ENCODE data around the gene SPDYE6. TPM values are rescaled to one million over a fixed set of nuclear protein-coding genes. Genes with fewer than 3 reads are reported as not detected.
"Not testable (repeated sequence)": the region's sequence is repeated elsewhere in the genome, so short reads cannot be mapped to it uniquely, and the experiment has no call there.

The SPDYE6 gene
- total and polyA plus RNA-seq, 7 donors = 0.05 to 0.08 (median 0.08) TPM; not detected in 4

DNA sequence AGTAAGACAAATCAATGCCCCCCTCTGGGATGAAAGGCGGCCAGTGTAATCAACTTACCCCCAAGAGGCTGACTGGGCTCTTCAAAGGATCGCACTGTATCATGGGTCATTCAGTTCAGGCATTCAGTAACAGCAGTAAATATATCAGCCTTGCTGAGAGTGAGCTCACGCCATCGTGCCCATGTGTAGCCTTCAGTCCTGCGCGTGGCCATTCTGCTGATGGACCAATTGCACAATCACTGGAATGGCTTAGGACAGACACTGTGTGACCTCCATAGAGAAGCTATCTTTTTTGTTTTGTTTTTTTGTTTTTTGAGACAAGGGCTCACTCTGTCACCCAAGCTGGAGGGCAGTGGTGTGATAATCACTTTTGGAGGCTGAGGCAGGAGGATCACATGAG, 30.8 kb upstream of the SPDYE6 start:
- Histone ChIP-seq H3K9me3 (no peaks in the 10 kb centered on the region), H3K4me1 (peaks cover 4% of the 10 kb centered on the region), H3K36me3 (ENCODE audit: insufficient read depth in 1 of 2, low read depth in 1 of 2) (peaks cover 0 to 36% of the 10 kb centered on the region in 2 donors), H3K4me3 (no peak overlapping the region), H3K27ac (no peak overlapping the region), H3K27me3 (ENCODE audit: insufficient read depth in 3 of 3, low read length in 2 of 3) (no peaks in the 10 kb centered on the region)
- ATAC-seq = peak in 3 of 4 donors; percentile 36 to 61 (median 49)
- 79 to 89% (median 79%) methylated on average over 6 of the region's 6 CpGs for WGBS, 3 donors
- TF ChIP-seq, protein P1, sequence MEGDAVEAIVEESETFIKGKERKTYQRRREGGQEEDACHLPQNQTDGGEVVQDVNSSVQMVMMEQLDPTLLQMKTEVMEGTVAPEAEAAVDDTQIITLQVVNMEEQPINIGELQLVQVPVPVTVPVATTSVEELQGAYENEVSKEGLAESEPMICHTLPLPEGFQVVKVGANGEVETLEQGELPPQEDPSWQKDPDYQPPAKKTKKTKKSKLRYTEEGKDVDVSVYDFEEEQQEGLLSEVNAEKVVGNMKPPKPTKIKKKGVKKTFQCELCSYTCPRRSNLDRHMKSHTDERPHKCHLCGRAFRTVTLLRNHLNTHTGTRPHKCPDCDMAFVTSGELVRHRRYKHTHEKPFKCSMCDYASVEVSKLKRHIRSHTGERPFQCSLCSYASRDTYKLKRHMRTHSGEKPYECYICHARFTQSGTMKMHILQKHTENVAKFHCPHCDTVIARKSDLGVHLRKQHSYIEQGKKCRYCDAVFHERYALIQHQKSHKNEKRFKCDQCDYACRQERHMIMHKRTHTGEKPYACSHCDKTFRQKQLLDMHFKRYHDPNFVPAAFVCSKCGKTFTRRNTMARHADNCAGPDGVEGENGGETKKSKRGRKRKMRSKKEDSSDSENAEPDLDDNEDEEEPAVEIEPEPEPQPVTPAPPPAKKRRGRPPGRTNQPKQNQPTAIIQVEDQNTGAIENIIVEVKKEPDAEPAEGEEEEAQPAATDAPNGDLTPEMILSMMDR (IDR thresholded peaks at IDR 0.05) = no peak
- intact Hi-C loops (cut with DNase I) = loop anchor here (5.0 to 10.0 kb wide), 2 partner anchors 85 to 842 kb away; no protein-coding TSS in a partner anchor
- DNase-seq = no peak

DNA sequence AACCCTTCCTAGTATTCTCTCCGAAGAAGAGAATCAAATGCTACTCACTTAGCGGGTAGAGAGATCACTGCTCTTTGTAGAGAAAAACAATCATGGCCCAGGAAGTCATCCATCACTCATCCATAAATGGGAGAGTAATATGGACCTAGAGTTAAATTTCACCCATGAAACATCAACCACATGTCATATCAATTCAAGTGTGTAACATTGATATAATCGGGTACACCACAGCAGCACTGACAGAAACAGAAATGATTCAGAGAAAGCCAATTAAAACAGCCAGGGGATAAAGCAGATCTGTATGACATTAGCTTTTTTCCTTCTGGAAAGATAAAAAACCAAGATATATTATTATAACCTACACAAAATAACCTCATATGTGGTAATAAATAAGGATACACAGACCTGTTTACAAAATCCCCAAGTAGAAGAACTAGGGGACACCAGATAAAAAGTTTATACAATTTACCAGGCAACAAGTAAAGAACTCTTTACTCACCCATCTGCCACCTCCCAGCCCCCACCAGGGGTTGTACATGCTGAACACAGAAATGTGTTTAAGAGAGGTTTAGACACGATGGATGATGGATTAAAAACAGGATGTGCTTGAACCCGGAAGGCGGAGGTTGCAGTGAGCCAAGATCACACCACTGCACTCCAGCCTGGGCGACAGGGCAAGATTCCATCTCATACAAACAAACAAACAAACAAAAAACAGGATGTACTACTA, 25.6 kb upstream of the SPDYE6 start:
- ATAC-seq; DNase-seq; H3K9me3 ChIP-seq; H3K27ac ChIP-seq; H3K27me3 ChIP-seq (ENCODE audit: insufficient read depth in 3 of 3, low read length in 2 of 3); H3K4me3 ChIP-seq; H3K4me1 ChIP-seq: not testable (repeated sequence)
- intact Hi-C loops (cut with DNase I) = loop anchor here in 1 of 2 donors (10.0 kb wide), 1 partner anchor 837 kb away; no protein-coding TSS in a partner anchor
- H3K36me3 ChIP-seq (ENCODE audit: insufficient read depth in 1 of 2, low read depth in 1 of 2) = peaks cover 3 to 76% of the 10 kb centered on the region in 2 donors
- WGBS, 3 donors = 76 to 84% (median 83%) methylated on average over 6 of the region's 7 CpGs

DNA sequence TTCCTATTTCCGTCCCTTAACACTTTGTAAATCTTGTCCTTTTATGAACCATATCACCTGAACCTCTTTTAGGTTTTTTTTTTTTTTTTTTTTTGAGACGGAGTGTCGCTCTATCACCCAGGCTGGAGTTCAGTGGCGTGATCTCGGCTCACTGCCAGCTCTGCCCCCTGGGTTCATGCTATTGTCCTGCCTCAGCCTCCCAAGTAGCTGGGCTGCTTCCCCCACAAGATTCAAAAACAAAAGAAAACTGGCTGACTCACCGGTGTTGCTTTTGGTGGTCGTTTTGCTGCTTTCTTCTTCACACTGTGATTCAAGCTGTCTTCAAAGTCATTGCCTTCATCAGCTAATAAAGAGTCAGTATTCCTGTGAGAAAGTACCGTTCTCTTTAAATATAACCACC, 24.6 kb upstream of the SPDYE6 start:
- H3K36me3 ChIP-seq (ENCODE audit: insufficient read depth in 1 of 2, low read depth in 1 of 2) = peaks cover 3 to 80% of the 10 kb centered on the region in 2 donors
- not testable (repeated sequence) for H3K27ac ChIP-seq; H3K4me3 ChIP-seq; ATAC-seq; H3K27me3 ChIP-seq (ENCODE audit: insufficient read depth in 3 of 3, low read length in 2 of 3); H3K4me1 ChIP-seq; DNase-seq; H3K9me3 ChIP-seq
- 76 to 80% (median 79%) methylated on average over 8 of the region's 8 CpGs for WGBS, 3 donors
- intact Hi-C loops (cut with DNase I) = loop anchor here in 1 of 2 donors (10.0 kb wide), 1 partner anchor 836 kb away; no protein-coding TSS in a partner anchor

DNA sequence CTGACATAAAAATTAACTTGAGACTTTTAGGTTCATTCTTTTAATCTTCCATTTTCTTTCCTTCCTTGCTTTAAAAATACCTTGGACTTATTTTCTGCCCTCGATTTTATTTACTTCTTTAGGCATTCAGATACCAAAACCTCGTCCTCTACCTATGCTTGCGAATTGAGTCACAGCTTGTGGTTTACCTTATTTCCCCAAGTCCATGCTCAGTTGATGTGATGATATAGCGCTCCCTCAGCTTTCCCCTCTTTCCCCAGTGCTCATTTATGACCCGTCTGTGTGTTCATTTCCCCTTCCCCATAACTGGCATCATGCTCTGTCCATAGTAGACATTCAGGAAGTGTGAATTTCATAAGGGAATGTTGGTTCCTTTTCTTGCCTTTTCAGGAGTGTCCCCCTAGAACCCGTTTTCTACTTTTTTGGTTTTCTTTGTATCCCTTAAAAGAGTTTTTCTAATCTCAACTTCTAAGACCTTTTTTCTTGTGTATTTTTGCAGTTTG, 20.8 kb upstream of the SPDYE6 start:
- ATAC-seq (no peak), DNase-seq (no peak)
- Histone ChIP-seq H3K27me3 (ENCODE audit: insufficient read depth in 3 of 3, low read length in 2 of 3) (no peaks in the 10 kb centered on the region), H3K4me1 (no peaks in the 10 kb centered on the region), H3K4me3 (no peak overlapping the region), H3K36me3 (ENCODE audit: insufficient read depth in 1 of 2, low read depth in 1 of 2) (peaks cover 3 to 69% of the 10 kb centered on the region in 2 donors), H3K27ac (no peak overlapping the region), H3K9me3 (no peaks in the 10 kb centered on the region)
- TF ChIP-seq, protein P1 (IDR thresholded peaks at IDR 0.05) = no peak
- 79 to 87% (median 84%) methylated on average over 6 of the region's 6 CpGs for WGBS, 3 donors
- intact Hi-C loops (cut with DNase I) = no loop called here

DNA sequence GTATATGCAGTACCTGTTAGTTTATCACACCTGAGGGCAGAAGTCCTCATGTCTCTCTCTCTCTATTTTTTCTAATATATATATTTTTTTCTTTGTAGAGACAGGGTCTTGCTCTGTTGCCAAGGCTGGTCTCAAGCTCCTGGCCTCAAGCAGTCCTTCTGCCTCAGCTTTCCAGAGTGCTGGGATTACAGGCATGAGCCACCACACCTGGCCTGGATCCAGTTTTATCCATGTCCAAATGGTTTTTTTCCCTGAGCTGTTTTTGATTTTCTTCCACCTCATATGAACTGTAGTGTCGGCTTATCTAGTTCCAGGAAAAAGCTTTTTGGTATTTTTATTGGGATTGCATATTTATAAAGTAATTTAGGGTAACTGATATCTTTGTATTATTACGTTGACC, 16.6 kb upstream of the SPDYE6 start:
- intact Hi-C loops (cut with DNase I); H3K27me3 ChIP-seq (ENCODE audit: insufficient read depth in 3 of 3, low read length in 2 of 3); H3K4me3 ChIP-seq; H3K27ac ChIP-seq; DNase-seq; H3K4me1 ChIP-seq; H3K9me3 ChIP-seq: not testable (repeated sequence)
- peak in 1 of 4 donors; percentile 46 for ATAC-seq
- peaks cover 0 to 46% of the 10 kb centered on the region in 2 donors for H3K36me3 ChIP-seq (ENCODE audit: insufficient read depth in 1 of 2, low read depth in 1 of 2)
- 31 to 55% (median 35%) methylated on average over 2 of the region's 2 CpGs for WGBS, 3 donors

DNA sequence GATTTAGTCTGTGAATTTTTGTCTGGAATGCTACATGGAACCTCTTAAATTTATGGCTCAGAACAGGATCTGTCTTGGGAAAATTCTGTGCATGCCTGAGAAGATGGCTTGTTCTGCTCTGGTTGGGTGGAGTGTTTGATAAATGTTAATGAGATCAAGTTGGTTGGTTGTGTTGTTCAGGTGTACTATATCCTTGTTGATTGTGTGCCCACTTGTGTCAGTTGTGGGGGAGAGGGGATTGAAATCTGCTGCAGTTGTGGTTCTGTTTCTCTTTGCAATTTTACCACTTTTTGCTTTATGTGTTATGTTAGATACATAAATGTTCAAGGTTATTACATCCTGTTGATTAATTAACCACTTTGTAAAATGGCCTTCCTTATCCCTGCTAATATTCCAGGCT, 13.8 kb upstream of the SPDYE6 start:
- H3K27ac ChIP-seq; H3K9me3 ChIP-seq; H3K4me1 ChIP-seq; H3K27me3 ChIP-seq (ENCODE audit: insufficient read depth in 3 of 3, low read length in 2 of 3); ATAC-seq; intact Hi-C loops (cut with DNase I); H3K4me3 ChIP-seq; DNase-seq: not testable (repeated sequence)
- peaks cover 0 to 34% of the 10 kb centered on the region in 2 donors for H3K36me3 ChIP-seq (ENCODE audit: insufficient read depth in 1 of 2, low read depth in 1 of 2)

DNA sequence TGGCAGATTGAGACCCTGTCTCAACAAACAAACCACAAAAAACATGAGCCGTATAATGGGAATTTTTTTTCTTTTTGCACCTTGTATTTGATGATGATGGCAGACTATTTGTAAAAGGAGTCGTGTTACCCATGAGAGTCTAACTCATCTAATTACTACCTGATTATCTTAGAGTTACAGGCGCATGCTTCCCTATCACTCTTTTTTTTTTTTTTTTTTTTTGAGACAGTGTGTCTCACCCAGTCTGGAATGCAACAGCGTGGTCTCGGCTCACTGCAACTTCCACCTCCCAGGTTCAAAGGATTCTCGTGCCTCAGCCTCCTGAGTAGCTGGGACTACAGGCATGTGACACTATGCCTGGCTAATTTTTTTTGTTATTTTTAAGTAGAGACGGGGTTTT, 9.1 kb upstream of the SPDYE6 start:
- H3K27ac ChIP-seq; H3K4me1 ChIP-seq; H3K9me3 ChIP-seq; ATAC-seq; DNase-seq; H3K27me3 ChIP-seq (ENCODE audit: insufficient read depth in 3 of 3, low read length in 2 of 3); intact Hi-C loops (cut with DNase I): not testable (repeated sequence)
- Histone ChIP-seq H3K36me3 (ENCODE audit: insufficient read depth in 1 of 2, low read depth in 1 of 2) (peaks cover 0 to 28% of the 10 kb centered on the region in 2 donors), H3K4me3 (peak overlapping the region; percentile 81)
- WGBS, 3 donors = 41 to 68% (median 57%) methylated on average over 6 to 7 of the region's 7 CpGs

DNA sequence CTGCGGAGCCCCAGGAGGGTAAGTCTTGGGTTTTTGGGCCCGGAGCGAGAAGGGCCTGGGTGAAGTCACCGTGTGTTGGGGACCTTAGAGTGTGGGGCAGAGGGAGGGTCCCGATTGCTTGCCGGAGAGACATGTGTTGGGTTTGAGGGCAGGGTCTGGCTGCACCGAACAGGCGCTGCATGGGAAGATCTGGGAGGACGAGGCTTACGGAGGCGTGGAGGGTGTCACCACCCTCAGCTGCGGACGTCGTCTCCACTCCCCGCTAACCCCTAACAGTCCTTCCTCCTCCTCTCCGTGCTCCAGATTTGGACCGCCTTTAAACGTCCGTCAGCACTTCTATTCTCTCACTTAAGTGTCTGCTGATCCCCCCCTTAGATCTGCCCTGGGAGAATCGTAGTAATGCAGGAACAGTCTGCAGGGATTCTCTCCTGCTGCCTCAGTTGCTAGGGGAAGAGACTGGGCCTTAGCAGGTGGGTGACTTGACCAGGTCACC, 8.2 kb upstream of the SPDYE6 start:
- WGBS, 3 donors = 0 to 2% (median 0%) methylated on average over 6 to 17 of the region's 20 CpGs
- intact Hi-C loops (cut with DNase I) = not testable (repeated sequence)

More for the DNA sequence above, 8.2 kb upstream of the SPDYE6 start:
- H3K4me1 ChIP-seq; H3K27me3 ChIP-seq (ENCODE audit: insufficient read depth in 3 of 3, low read length in 2 of 3); ATAC-seq; H3K9me3 ChIP-seq: not testable (repeated sequence)
- peak in 1 of 2 donors; percentile 52 for DNase-seq
- H3K4me3 ChIP-seq = peak overlapping the region; percentile 81
- H3K27ac ChIP-seq = peak overlapping the region; percentile 91
- peaks cover 0 to 21% of the 10 kb centered on the region in 2 donors for H3K36me3 ChIP-seq (ENCODE audit: insufficient read depth in 1 of 2, low read depth in 1 of 2)

Measured in psoas muscle (tissue), 8 donors.